Activated CD8-positive, alpha-beta T cell treated with anti-CD3 and anti-CD28 coated beads, Interleukin-2, amount 10 ng/mL, durations not matched to agents 7 days and 5 days (primary cell): ENCODE data around the gene RGS8. TPM values are rescaled to one million over a fixed set of nuclear protein-coding genes. Genes with fewer than 3 reads are reported as not detected.

Experiments
- total RNA-seq, 2 experiments: library from RNA; stranded (reverse); gene quantifications; one replicate each; pipeline ENCODE4 v1.2.3, GENCODE V29; 2021

RGS8 gene
- total RNA-seq, 2 experiments from 2014 or later, result not detected

Other genes with a start within 250 kb of the RGS8 start
- not detected for gene RGSL1, start 234.4 kb downstream of the RGS8 start, total RNA-seq
- 1 to 10 TPM; 5.7 to 6.0 TPM for gene RNASEL, start 95.3 kb downstream of the RGS8 start, total RNA-seq
- under 1 TPM; 0.63 to 0.66 TPM for gene RGS16, start 80.2 kb downstream of the RGS8 start, total RNA-seq
- gene NPL, start 105.2 kb upstream of the RGS8 start, total RNA-seq, result 1 to 10 TPM; 1.1 to 1.7 TPM
- 100 to 1,000 TPM; 218 to 231 TPM for gene DHX9, start 154.8 kb upstream of the RGS8 start, total RNA-seq